SK-N-DZ (cell line): ENCODE results near the gene NR0B2.
"Not testable (repeated sequence)": the region's sequence is repeated elsewhere in the genome, so short reads cannot be mapped to it uniquely, and the experiment has no call there.

Source experiments
- DNase-seq: peaks from one replicate; pipeline ENCODE4 v3.0.0-alpha.2; 2015; ENCODE audit warnings: low spot score

Gene NR0B2

GRCh38 chr1:26890467-26890796 lies 23.3 kb downstream of the NR0B2 start:
- no peak for DNase-seq

GRCh38 chr1:26889551-26890466 lies 24.0 kb downstream of the NR0B2 start, which contains the start of gene GPN2:
Gene GPN2 (minus strand): TSS chr1:26890283. CDS start chr1:26890096, 187 bp downstream.
- DNase-seq, result peak; percentile 77

GRCh38 chr1:26888231-26888630 lies 25.5 kb downstream of the NR0B2 start:
- no peak for DNase-seq

- no peak for DNase-seq
Observed at GRCh38 chr1:26887125-26887524, 26.6 kb downstream of the NR0B2 start.

GRCh38 chr1:26882696-26883463 lies 30.9 kb downstream of the NR0B2 start:
- no peak for DNase-seq

GRCh38 chr1:26881611-26882010 lies 32.2 kb downstream of the NR0B2 start:
- not testable (repeated sequence) for DNase-seq

- no peak for DNase-seq
Observed at GRCh38 chr1:26879793-26880192, 34.0 kb downstream of the NR0B2 start.

GRCh38 chr1:26877326-26877725 lies 36.4 kb downstream of the NR0B2 start:
- no peak for DNase-seq

- no peak for DNase-seq
Observed at GRCh38 chr1:26874896-26875295, 38.9 kb downstream of the NR0B2 start.

GRCh38 chr1:26873097-26873496 lies 40.7 kb downstream of the NR0B2 start:
- DNase-seq, result not testable (repeated sequence)

GRCh38 chr1:26864610-26865480 lies 48.9 kb downstream of the NR0B2 start:
- DNase-seq, result peak; percentile 95

- no peak for DNase-seq
Observed at GRCh38 chr1:26863685-26864077, 50.1 kb downstream of the NR0B2 start.

GRCh38 chr1:26862781-26863684 lies 50.7 kb downstream of the NR0B2 start, which contains the start of gene SFN:
Gene SFN (plus strand): TSS chr1:26863149. CDS start chr1:26863213, 64 bp downstream.
- no peak for DNase-seq

- no peak for DNase-seq
Observed at GRCh38 chr1:26861889-26862378, 51.8 kb downstream of the NR0B2 start.
